H1 (cell line): Measurements from ENCODE around the gene COG4. TPM values are rescaled to one million over a fixed set of nuclear protein-coding genes. Genes with fewer than 3 reads are reported as not detected.

Source experiments
- CHD1 ChIP-seq: IDR thresholded peaks from 2 replicates; pipeline ENCODE4 v1.6.1; 2012; ENCODE audit warnings: low read depth, low read length, improper control_type of control experiment
- GABPA ChIP-seq: IDR thresholded peaks from 2 replicates; pipeline ENCODE4 v1.6.1; 2011; ENCODE audit warnings: mild to moderate bottlenecking, low read length, moderate library complexity, borderline replicate concordance; ENCODE audit not compliant: insufficient read depth
- polyA plus RNA-seq, 7 experiments: library from polyadenylated mRNA; depleted of rRNA in 3 of 7; stranded (reverse) in 5 of 7; unstranded in 2 of 7; fragments of >200 nt in 5 of 7; fragments of 200-250 nt in 2 of 7; gene quantifications; 1 replicate in 5 of 7; 2 replicates in 1 of 7; 4 replicates in 1 of 7; pipeline versions ENCODE4 v1.2.1 to v1.2.3, GENCODE V29; 2011 to 2013; ENCODE audit warnings: missing spikeins in 2 of 7, mixed read lengths in 2 of 7
- total RNA-seq: library from RNA; stranded (reverse); fragmentation: NEBNext Ultra II Directional; extraction: Animal tissue kit (Norgen Biotek cat#: 25700); gene quantifications from 2 replicates; pipeline ENCODE4 v1.2.1, GENCODE V29; 2021
- TF ChIP-seq, protein P1 (sequence below): IDR thresholded peaks from 2 replicates; pipeline ENCODE4 v1.6.1; 2012; ENCODE audit warnings: inconsistent platforms

Gene COG4
- total and polyA plus RNA-seq, 2 of the 8 experiments (the other 6 are each of a cell fraction or from before 2014, with no cell fraction given) = 46.1 to 50.2 TPM

DNA sequence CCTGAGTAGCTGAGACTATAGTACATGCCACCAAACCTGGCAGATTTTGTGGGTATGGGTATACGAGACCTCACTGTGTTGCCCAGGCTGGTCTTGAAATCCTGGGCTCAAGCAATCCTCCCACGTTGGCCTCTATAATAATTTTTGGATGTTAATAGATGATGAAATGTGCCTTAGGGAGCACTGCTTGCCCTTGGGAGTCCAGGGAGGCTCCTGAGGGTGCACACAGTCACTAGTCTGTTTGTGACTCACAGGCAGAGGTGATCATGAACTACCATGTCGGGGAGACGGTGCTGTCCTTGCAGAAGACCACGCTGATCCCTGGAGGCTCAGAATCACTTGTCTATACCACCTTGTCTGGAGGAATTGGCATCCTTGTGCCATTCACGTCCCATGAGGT, 46.4 kb upstream of the COG4 start (continued):
- no peak for TF ChIP-seq GABPA
- TF ChIP-seq, protein P1, sequence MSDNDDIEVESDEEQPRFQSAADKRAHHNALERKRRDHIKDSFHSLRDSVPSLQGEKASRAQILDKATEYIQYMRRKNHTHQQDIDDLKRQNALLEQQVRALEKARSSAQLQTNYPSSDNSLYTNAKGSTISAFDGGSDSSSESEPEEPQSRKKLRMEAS = no peak
- no peak for TF ChIP-seq CHD1
